Stimulated activated naive CD4-positive, alpha-beta T cell treated with Interleukin-2 at 50 U/mL for 16 hours (primary cell): ENCODE results near the gene MDM1.

Experiments used
- DNase-seq: peaks from one replicate; lab custom pipeline; 2025; lab: John Stamatoyannopoulos, UW

The MDM1 gene

DNA sequence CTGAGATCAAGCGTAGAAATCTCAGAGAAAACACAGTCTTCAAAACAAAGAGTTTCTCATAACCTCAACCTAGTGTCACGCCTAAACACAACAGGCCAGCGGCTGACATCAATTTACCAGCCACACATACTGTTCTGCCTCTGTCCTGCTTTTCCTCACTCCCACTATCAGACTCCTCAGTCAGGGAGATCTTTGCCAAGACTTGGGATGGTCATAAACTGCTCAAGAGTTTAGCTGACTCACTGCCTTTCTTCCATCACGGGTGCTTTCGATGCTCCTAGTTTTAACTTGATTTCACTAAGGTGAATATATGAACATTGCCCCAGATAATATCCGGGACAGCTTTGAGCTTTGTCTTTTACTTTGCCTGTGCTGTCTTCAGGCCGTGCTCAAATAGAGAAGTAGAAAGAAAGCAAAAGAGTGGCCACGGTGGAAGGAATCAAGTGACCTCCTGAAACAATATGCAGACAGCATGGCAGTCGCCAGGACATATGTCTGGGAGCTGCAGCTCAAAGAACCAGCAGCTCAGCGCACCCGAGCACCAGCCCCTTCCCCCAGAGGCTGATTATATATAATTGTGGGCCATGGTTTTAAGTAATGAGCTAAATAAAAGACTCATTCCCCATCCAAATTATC is 12.1 kb downstream of the MDM1 start:
- no peak for DNase-seq

DNA sequence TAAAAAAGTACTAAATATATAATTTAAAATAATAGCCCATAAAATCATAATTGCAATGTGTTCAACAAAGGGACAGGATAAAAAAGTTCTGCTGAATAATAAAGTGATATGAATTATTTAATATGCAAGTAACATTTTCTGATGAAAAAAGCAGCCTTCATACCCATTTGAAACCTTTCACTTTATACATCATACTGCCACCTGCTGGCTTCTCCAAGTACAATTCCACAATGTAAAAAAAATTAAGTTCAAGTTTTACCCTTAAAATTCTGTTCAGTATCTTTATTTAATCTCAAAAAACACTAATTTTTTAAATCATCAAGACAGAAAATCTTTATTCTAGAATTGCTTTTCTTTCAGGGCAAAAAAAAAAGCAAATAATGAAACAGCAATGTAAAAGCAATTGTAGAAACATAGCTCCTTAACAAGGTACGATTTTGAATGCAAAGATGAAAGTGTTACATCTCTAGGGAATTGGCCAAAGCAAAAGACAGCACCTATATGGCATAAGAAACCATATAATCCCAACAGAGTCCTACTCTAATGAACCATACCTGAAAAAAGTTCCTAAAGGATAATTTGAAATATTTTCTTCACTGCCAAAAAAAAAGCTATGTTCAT is 15.0 kb downstream of the MDM1 start:
- DNase-seq, result peak; percentile 6

DNA sequence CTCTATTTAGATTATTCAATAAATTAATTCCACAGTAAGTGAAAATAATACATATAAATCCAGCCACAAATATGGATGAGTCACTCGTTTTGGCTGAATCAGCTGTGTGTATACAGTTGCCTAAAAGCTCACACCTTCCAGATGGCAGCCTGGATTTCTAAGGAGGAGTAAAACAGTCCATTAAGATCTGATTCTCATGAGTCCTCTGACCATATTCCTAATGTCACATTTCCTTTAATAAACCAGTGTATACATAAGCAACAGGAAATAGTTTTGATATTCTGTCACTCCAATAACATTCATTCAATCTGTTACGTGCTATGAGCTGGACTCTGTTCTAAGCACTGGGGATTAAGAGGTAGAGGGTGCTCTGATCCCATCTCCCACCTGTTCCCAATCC is 21.8 kb downstream of the MDM1 start:
- DNase-seq, result no peak

DNA sequence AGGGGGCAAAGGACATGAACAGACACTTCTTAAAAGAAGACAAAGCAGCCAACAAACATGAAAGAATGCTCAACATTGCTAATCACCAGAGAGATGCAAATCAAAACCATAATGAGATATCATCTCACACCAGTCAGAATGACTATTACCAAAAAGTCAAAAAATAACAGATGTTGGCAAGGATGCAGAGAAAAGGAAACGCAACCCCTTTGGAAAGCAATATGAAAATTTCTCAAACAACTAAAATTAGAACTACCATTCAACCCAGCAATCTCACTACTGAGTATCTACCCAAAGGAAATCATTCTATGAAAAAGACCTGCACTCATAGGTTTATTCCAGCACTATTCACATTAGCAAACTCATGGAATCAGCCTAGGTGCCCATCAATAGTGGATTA is 25.6 kb downstream of the MDM1 start:
- no peak for DNase-seq

DNA sequence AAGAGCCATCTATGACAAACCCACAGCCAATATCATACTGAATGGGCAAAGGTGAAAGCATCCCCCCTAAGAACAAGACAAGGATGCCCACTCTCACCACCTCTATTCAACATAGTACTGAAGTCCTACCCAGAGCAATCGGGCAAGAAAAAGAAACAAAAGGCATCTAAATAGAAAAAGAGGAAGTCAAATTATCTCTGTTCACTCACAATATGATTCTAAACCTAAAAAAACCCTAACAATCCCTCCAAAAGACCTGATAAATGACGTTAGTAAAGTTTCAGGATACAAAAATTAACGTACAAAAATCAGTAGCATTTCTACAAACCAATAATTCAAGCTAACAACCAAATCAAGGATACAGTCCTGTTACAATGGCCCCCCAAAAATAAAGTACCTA is 26.9 kb downstream of the MDM1 start:
- DNase-seq, result no peak

DNA sequence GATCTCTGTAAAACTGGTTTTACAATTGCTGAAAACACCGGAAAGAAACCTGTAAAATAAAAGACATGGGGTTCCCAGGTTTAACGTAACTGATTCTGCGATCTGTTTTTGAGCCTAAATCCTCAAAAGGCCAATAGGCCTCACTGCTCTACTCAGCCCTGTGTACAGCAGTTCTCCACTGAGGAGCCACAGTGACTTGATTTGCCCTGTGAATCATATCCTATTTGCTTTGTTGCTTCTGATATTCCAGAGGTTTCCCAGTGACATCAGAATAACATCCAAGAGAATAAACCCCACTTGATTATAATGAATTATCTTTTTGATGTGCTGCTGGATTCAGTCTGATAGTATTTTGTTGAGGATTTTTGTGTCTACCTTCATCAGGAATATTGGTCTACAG is 27.5 kb downstream of the MDM1 start:
- DNase-seq, result no peak

DNA sequence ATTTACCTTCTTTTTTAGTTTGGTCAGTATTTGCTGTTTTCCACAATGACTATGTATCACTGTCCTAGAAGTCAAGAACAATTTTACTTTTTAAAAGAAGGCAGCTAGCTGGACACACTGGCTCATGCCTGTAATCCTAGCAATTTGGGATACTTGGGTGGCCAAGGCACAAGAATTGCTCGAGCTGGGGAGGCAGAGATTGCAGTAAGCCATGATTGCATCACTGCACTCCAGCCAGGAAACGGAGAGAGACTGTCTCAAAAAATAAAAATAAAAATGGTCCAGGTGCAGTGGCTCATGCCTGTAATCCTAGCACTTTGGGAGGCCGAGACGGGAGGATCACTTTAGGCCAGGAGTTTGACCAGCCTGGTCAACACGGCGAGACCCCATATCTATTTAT is 28.3 kb downstream of the MDM1 start:
- no peak for DNase-seq

DNA sequence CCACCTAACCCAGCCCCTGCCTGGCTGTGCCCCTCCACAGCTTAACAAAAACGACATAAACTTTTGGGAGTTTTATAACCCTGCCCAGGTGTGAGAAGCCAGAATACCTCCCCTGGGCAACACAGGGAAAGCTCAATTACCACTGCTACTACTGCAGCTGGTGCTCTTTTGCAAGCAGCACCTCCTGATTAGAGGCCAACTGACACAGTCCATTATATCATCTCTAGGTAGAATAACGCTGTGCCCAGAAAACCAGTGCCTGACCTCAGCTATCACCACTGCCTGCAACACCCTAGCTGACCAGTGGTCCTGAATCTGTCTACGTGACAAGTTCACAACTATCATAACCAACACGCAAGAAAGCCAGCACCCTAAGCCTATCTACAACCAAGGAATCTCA is 34.2 kb downstream of the MDM1 start:
- no peak for DNase-seq

DNA sequence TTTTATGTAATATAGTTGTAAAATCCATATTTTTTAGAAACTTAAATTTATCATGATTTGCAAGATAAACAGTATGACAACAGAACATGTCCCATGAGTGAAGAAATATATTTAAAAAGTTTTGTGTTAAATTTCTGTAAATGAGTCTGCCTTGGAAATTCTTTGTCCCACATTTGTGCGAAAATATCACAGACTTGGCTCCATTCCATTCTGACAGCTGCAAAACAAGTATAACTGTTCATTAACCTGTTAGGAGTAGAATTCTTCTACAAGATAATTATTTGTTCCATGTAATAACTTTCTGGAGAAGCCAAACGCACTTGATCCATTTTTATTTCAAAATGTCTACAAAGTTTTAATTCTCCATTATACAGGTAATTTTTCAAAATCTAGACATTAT is 37.9 kb downstream of the MDM1 start:
- no peak for DNase-seq

DNA sequence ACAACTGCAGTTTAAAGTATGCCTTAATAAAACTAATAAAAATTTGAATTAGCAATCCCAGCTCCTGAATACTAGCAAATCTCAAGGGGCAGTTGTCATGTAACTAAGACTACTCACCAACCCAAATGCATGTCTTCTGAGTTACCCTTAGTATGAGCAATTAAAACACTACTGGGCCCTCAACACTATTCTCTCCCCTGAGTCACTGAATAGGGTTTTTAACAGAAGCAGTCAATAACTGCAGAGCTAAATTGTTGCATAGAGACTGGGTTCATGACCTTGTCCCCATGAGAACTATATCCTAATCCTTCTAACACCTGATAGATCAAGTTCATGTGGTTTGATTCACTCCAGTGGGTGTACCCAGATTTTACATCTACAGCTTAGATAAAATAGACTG is 38.8 kb downstream of the MDM1 start:
- DNase-seq, result no peak

DNA sequence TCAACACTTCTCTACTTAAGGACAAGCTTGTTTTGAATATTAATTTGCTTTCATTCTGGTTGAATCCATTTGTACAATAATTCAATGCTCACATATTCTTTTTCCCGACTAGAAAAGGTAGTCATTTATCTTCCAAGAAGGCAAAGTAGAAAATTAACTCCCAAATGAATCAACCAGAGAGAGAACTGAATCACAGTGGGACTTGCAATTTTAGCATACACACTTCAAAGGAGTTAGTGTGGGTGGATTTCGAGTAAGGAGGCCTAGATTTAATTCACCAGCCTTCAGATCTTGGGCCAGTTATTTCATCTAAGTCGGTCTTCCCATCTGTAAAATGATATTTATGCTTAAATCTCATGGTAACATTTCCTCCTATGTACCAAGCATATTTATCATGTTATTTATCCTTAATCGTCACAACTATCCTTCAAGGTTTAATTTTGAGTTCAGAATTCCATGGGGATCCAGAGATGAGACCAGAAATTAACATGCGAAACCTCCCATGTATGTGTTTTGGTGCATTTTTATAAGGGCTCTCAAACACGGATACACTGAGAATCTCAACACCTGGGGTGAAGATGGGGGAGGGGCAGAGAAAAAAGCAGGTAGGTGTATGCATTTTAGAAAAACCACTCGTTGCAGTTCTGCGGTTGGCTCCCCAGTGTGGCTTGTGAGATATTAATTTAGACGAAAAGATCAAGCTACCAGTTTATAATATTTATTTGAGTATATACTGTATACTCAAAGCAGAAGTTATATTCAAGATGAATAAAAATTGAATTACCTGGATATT is 39.8 kb downstream of the MDM1 start:
- DNase-seq, result no peak

DNA sequence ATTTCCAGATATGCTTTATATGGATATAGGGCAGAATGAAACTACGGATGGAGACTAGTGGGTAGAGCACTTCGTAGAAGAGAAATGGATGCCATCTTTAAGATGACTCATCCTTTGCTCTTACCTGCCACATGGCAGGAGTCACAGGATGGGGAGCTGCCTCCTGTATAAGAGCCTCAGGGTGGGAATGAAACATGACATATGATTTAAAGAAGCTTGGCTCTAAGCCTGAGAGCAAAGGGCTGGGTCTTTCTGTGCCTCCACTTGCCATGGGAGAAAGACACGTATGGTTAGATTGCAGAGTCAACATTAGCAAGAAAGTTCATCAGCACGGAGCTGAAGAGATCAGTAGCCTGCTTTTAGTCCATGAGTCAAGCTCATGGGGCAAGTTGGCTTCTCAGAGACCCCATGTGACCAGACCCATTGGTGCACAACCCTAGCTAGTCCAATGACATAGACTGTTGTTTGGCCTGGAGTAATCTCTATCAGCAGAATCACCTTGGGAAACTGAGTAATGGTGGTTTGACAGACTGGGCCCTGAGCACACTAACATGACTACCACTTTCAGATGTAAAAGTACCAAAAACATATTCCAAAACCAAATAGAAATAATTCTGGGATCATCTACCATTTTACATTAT is 40.6 kb downstream of the MDM1 start:
- no peak for DNase-seq

DNA sequence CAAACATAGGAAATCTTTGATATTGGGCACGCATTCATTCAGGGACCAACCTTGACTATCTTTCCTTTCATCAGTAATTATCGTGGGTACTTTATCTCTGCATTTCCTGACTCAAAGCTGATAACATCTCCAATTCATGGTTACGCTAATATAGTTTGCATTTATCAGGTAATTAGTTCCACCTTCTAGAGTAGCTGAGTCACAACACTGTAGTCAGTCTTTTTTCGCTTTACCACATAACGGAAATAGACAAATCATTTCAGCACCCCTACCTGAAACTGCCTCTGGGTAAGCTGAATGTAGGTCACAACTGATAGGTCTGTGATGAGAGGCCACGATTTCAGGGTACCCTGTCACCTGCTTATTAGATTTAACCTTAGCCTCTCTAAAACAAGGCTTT is 42.0 kb downstream of the MDM1 start:
- DNase-seq, result peak; percentile 37

DNA sequence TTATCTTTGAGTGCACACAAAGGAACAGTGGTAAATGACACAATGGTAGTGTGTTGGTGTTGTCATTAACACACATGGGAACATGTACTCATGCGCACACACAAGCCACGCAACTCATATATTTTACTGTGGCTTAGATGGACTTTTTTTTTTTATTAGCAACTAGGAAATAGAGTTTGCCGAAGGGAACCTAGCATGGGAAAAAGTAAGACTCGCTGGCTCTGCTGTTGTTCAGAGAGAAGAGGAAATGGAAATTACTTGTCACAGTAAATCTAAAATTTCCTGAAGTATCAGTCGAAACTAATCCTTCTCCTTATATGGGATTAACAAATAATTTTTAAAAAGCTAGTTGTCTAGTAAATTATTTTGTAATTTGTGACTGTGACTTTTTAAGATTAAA is 45.1 kb downstream of the MDM1 start:
- no peak for DNase-seq

DNA sequence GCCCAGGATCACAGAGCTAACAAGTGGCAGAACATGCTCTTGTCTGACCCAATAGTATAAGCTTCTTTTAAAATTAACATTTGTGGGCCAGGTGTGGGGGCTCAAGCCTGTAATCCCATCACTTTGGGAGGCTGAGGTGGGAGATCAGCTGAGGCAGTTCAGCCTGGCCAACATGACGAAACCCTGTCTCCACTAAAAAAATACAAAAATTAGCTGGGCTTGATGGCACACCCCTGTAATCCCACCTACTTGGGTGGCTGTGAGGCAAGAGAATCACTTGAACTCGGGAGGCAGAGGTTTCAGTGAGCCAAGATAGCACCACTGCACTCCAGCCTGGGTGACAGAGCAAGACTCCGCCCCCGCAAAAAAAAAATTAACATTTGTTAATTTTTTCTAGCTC is 45.8 kb downstream of the MDM1 start:
- no peak for DNase-seq

DNA sequence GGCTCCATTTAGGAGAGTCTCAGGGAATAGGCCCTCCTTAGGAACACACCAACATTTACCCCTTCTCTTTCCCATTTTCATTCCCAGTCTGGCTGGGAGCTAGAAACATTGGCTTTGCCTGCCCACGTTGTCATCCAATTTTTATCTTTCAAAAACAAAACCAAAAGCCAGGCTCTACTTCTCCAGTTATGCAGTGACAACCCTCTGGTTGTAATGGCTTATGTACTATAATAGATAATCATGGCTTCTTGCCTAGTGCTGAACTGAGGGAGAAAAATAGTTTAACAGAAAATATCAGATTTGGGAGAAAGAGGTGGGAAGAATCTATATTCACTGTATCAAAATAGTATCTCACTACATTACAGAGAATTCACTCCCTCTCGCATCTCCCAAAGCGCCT is 46.6 kb downstream of the MDM1 start:
- no peak for DNase-seq

DNA sequence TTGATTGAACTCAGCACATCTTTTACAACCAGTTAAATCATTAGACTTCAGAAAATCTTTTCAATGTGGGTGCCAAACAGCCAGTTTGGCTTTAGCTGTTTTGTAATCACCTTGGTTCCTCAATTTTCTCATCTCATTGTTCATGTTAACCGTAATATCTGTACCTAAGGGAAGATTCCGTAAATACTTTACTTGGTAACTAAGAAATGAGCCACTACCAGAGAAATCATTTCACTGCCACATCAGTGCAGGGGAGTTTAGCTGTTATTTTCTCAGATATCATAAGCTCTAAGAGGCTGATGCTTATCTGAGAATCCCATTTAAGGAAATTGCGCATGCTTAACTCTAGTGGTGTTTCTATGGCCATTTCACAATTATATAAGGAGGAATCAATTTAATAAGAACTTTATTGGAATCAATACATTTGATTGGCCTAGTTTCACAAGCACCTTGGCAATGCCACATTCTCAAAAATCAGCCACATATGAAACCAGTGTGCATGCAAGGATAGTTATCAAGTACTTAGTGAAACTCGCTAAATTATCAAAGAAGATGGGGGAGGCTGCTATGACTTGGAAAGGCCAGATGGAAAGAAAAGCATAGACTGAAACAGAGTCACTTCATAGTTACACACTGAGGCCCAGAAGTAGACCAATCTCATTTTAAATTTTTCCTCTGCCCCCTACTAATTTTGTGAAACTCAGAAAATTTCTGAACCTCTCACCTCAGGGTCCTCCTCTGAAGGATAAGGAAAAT is 50.7 kb downstream of the MDM1 start:
- DNase-seq, result no peak

DNA sequence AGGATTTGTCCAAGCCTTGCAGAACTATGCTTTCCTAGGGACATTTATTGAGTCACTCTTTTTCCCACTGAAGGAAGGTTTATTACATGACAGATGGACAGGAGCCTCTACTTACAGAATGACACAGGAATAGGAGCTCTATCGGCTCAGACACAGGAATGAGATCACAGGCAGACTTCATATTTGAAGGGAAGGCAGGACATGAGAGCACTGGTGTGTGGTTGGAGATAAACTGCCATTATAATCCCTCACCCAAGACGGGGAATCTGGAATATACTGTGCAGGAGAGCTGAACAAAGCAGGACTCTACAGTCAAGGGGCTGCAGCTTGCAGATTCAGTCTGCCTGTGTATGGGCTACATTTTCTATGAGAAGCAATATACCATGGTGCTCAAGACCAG is 51.9 kb downstream of the MDM1 start:
- no peak for DNase-seq

DNA sequence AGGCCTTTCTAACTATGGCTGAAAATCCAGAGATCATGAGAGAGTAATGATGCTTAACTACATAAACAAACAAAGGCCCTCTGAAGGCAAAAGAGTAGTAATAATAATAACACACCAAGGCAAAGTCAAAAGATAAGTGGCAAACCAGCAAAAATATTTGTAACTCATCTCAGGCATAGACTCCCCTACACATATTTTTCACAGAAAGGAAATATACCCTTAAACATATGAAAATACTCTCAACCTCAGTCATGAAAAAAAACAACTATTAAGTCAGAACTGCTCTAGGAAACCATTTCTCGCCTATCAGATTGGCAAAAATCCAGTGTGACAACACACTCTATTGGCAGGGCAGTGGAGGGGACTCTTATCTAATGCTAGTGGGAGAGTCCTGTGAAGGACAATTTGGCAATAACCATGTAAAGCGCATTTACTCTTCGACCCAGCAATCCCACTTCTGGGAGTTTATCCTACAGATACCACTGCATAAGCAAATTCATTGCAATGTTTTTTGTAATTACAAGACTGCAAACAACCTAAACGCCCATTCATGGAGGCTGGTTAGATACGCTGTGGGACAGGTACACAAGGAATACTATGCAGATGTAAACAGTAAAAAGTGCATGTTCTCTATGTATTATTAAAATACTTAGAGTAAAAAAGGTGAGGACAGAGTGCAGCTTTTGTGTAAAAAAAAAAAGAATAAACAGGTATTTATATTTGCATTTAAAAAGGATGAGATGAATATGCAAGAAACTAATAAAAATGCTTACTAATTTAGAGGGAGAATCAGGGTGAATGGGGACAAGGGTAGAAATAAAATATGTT is 52.7 kb downstream of the MDM1 start:
- no peak for DNase-seq

DNA sequence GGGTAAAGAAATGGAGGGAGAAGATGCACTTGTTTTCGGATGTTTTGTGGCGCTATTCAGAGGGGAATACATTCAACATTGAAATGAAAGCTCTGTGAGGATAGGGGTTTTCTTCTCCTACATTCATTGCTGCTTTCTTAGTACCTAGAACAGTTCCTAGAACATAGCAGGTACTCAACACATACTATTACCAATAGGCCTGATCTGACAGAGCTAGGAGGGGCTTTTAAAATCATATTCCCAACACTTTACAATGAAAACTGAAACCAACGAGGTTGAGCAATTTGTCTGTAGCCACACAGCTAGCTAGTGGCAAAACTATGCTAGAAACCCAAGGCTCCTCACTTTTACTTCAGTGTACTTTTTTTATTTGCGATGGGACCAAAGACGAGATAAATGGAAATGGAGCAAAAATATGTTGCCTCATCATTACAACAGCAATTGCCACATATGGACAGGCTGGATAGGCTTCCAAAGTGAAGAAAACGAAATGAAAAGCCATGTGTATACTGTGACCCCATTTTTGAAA is 55.7 kb downstream of the MDM1 start:
- no peak for DNase-seq

DNA sequence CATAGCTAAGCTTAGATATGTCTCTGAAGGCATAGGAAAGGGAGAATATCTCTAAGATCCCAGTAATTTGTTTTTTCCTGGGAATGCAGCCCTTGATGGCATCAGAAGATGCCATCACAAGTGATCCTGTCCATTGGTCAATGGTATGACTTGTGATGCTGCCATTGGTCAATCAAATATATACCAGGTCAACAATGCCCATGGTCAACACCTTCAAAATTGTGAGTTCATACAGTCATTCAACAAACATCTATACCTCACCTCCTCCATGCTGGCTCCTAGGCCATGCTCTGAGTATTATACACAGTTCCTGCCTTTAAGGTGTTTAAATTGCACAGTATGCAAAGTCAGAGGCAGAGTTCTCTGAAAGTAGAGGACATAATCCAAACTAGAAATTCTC is 59.4 kb downstream of the MDM1 start:
- no peak for DNase-seq
